Measurements from ENCODE around the gene FTCDNL1. TPM values are rescaled to one million over a fixed set of nuclear protein-coding genes. Genes with fewer than 3 reads are reported as not detected.

FTCDNL1 gene
- total and polyA plus RNA-seq, 3 donors from 2014 or later: 1.5 to 9.7 (median 9.7) TPM

- intact Hi-C loops (cut with DNase I; ENCODE audit: low total_unique reads): no loop called here
- DNase-seq: no peak
- 67 to 73% methylated on average over 2 of the region's 2 CpGs for WGBS, 2 donors
- Histone ChIP-seq H3K36me3 (ENCODE audit: low read depth, missing control alignments) (no peaks in the 10 kb centered on the region), H3K27ac (no peak overlapping the region), H3K4me1 (no peaks in the 10 kb centered on the region), H3K9me3 (no peaks in the 10 kb centered on the region), H3K4me3 (no peak overlapping the region), H3K27me3 (no peaks in the 10 kb centered on the region)
- TF ChIP-seq CTCF (IDR thresholded peaks at IDR 0.05): no peak
- TF ChIP-seq POLR2A (IDR thresholded peaks at IDR 0.05): no peak
These were observed 123.2 kb downstream of the FTCDNL1 start for GRCh38 chr2:199727801-199728200.

GRCh38 chr2:199727306-199727705 is 123.7 kb downstream of the FTCDNL1 start:
- Histone ChIP-seq H3K27me3 (no peaks in the 10 kb centered on the region), H3K9me3 (no peaks in the 10 kb centered on the region), H3K4me1 (no peaks in the 10 kb centered on the region), H3K4me3 (no peak overlapping the region), H3K27ac (no peak overlapping the region), H3K36me3 (ENCODE audit: low read depth, missing control alignments) (no peaks in the 10 kb centered on the region)
- 94 to 100% methylated on average over 1 of the region's 1 CpG for WGBS, 2 donors
- TF ChIP-seq POLR2A (IDR thresholded peaks at IDR 0.05): no peak
- no peak for TF ChIP-seq CTCF (IDR thresholded peaks at IDR 0.05)
- DNase-seq: no peak
- intact Hi-C loops (cut with DNase I; ENCODE audit: low total_unique reads): no loop called here

GRCh38 chr2:199718074-199718473 is 132.9 kb downstream of the FTCDNL1 start:
- no peak for DNase-seq
- Histone ChIP-seq H3K27me3 (no peaks in the 10 kb centered on the region), H3K4me3 (no peak overlapping the region), H3K9me3 (no peaks in the 10 kb centered on the region), H3K36me3 (ENCODE audit: low read depth, missing control alignments) (no peaks in the 10 kb centered on the region), H3K27ac (no peak overlapping the region), H3K4me1 (no peaks in the 10 kb centered on the region)
- intact Hi-C loops (cut with DNase I; ENCODE audit: low total_unique reads): no loop called here
- TF ChIP-seq CTCF (IDR thresholded peaks at IDR 0.05) (no peak), POLR2A (IDR thresholded peaks at IDR 0.05) (no peak)
- 92 to 97% methylated on average over 4 of the region's 4 CpGs for WGBS, 2 donors

GRCh38 chr2:199717587-199717907 is 133.4 kb downstream of the FTCDNL1 start:
- TF ChIP-seq CTCF (IDR thresholded peaks at IDR 0.05) (no peak), POLR2A (IDR thresholded peaks at IDR 0.05) (no peak)
- Histone ChIP-seq H3K27me3 (no peaks in the 10 kb centered on the region), H3K36me3 (ENCODE audit: low read depth, missing control alignments) (no peaks in the 10 kb centered on the region), H3K4me3 (no peak overlapping the region), H3K27ac (no peak overlapping the region), H3K4me1 (no peaks in the 10 kb centered on the region), H3K9me3 (no peaks in the 10 kb centered on the region)
- intact Hi-C loops (cut with DNase I; ENCODE audit: low total_unique reads): no loop called here
- DNase-seq: no peak

- no peaks in the 10 kb centered on the region for H3K27me3 ChIP-seq
- 53 to 57% methylated on average over 4 of the region's 4 CpGs for WGBS, 2 donors
- intact Hi-C loops (cut with DNase I; ENCODE audit: low total_unique reads): no loop called here
- H3K27ac ChIP-seq: no peak overlapping the region
- no peak overlapping the region for H3K4me3 ChIP-seq
- H3K36me3 ChIP-seq (ENCODE audit: low read depth, missing control alignments): no peaks in the 10 kb centered on the region
- no peak for DNase-seq
- no peaks in the 10 kb centered on the region for H3K4me1 ChIP-seq
- no peaks in the 10 kb centered on the region for H3K9me3 ChIP-seq
- no peak for TF ChIP-seq POLR2A (IDR thresholded peaks at IDR 0.05)
- TF ChIP-seq CTCF (IDR thresholded peaks at IDR 0.05): no peak
These were observed 134.0 kb downstream of the FTCDNL1 start for GRCh38 chr2:199716807-199717586.
